Progenitor cell of endocrine pancreas (in vitro differentiated cells): ENCODE measurements around the gene MEI1. TPM values are rescaled to one million over a fixed set of nuclear protein-coding genes. Genes with fewer than 3 reads are reported as not detected.

Experiments used
- DNase-seq: peaks from one replicate; pipeline ENCODE4 v3.0.0; 2021; ENCODE audit warnings: low spot score; ENCODE audit not compliant: unreplicated experiment
- H3K27ac Mint-ChIP-seq: 2 replicates; pipeline ENCODE4 v1.8.0; 2021; ENCODE audit warnings: mild to moderate bottlenecking, moderate library complexity, mixed read lengths
- H3K27me3 Mint-ChIP-seq: 2 replicates; pipeline ENCODE4 v1.8.0; 2021; ENCODE audit warnings: mixed read lengths
- H3K36me3 Mint-ChIP-seq: 2 replicates; pipeline ENCODE4 v1.8.0; 2022; ENCODE audit warnings: mixed read lengths; ENCODE audit not compliant: insufficient read depth
- H3K4me1 Mint-ChIP-seq: 2 replicates; pipeline ENCODE4 v1.8.0; 2021; ENCODE audit warnings: low read depth, mixed read lengths
- H3K4me3 Mint-ChIP-seq: 2 replicates; pipeline ENCODE4 v1.8.0; 2021; ENCODE audit warnings: low read depth, mild to moderate bottlenecking, moderate library complexity, mixed read lengths
- H3K9me3 Mint-ChIP-seq: 2 replicates; pipeline ENCODE4 v1.8.0; 2021; ENCODE audit warnings: low read depth, mixed read lengths
- total RNA-seq: library from RNA; stranded (reverse); gene quantifications from 2 replicates; pipeline ENCODE4 v1.2.1, GENCODE V29; 2021
- TF ChIP-seq, protein P1 (sequence below): fragments of 200-600 bp; sonication (generic); IDR thresholded peaks from one replicate; pipeline ENCODE4 v1.5.0; 2021; ENCODE audit warnings: antibody characterized with exemption, mild to moderate bottlenecking; ENCODE audit not compliant: unreplicated experiment

MEI1 gene
- total RNA-seq, 1 donor from 2014 or later = 1.0 TPM

DNA sequence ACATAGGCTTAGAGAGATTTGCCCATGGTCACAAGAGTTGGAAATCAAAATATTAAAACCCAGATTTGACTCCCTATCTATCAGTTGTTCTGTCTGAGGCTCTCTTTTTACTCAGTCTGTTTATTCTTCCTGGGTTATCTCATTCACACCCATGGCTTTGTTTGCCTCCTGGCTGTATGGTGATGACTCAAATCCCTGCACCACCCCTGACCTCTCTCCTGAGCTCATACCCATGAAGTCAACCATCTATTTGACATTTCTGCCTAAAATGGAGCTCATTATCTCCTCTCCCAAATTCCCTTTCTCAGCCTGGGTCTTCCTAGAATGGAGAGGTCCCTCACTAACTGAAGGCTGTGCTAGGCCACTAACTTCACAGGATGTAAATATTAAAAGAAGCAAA is 73.3 kb downstream of the MEI1 start:
- Mint-ChIP-seq H3K9me3 (peaks cover 5% of the 10 kb centered on the region), H3K4me3 (no peak overlapping the region), H3K4me1 (peaks cover 8% of the 10 kb centered on the region), H3K27ac (peak overlapping the region; percentile 23), H3K27me3 (no peaks in the 10 kb centered on the region), H3K36me3 (no peaks in the 10 kb centered on the region)
- DNase-seq = no peak
- TF ChIP-seq, protein P1, sequence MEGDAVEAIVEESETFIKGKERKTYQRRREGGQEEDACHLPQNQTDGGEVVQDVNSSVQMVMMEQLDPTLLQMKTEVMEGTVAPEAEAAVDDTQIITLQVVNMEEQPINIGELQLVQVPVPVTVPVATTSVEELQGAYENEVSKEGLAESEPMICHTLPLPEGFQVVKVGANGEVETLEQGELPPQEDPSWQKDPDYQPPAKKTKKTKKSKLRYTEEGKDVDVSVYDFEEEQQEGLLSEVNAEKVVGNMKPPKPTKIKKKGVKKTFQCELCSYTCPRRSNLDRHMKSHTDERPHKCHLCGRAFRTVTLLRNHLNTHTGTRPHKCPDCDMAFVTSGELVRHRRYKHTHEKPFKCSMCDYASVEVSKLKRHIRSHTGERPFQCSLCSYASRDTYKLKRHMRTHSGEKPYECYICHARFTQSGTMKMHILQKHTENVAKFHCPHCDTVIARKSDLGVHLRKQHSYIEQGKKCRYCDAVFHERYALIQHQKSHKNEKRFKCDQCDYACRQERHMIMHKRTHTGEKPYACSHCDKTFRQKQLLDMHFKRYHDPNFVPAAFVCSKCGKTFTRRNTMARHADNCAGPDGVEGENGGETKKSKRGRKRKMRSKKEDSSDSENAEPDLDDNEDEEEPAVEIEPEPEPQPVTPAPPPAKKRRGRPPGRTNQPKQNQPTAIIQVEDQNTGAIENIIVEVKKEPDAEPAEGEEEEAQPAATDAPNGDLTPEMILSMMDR = no peak

DNA sequence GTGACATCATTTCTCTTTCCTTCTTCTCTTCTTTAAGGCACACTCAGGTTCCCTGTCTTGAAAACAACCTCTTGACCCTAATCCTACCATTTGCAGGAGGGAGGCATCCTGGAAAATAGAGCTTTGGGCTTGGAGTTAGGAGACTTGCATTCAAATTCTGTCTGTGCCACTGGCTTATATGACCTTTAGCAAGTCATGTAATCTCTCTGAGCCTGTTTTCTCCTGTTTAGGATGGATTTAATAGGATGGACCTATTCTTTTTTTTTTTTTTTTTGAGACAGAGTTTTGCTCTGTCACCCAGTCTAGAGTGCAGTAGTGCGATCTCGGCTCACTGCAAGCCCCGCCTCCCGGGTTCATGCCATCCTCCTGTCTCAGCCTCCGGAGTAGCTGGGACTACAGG is 76.0 kb downstream of the MEI1 start:
- Mint-ChIP-seq H3K9me3 (peaks cover 5% of the 10 kb centered on the region), H3K4me3 (no peak overlapping the region), H3K4me1 (peaks cover 8% of the 10 kb centered on the region), H3K27ac (no peak overlapping the region), H3K27me3 (peaks cover 4% of the 10 kb centered on the region), H3K36me3 (no peaks in the 10 kb centered on the region)
- TF ChIP-seq, protein P1 = no peak
- no peak for DNase-seq

DNA sequence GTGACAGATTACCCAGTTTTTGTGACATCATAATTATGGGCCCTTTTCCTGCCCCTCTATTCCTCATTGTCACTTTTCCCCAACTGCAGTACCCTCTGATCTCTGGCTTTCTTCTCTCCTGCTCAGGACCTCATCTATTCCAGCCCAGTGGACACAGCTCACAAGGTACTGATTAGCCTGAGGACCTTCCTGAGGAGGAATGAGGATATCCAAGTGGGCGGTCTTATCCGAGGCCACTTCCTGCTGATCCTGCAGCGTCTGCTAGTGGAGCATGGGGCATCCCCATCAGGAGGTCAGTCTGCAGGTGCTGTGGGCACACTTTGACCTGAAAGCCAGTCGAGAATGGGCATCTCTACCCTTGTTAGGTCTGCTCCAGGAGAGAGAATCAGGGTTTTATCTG is 76.7 kb downstream of the MEI1 start:
- Mint-ChIP-seq H3K4me1 (peaks cover 8% of the 10 kb centered on the region), H3K27ac (no peak overlapping the region)
- TF ChIP-seq, protein P1 = no peak

DNA sequence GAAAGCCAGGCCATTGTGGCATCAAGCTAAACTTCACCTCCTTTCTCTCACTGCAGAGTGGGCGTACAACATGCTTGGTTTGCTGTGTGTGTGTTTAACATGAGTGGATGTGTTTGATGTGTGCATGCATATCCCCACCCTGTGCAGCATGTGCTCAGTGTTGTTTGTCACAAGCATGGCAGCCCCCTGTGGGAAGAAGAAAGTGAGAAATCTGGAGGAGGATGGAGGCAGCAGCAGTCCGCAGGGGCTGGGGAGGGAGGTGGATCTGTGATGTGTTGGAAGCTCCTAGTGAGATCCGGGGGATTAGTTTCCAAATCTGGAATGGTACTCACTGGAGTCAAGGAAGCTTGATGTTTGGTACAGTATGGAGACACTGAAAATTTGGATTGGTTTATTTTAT is 77.1 kb downstream of the MEI1 start:
- Mint-ChIP-seq H3K9me3 (peaks cover 5% of the 10 kb centered on the region), H3K27me3 (peaks cover 11% of the 10 kb centered on the region), H3K27ac (no peak overlapping the region), H3K4me3 (no peak overlapping the region), H3K36me3 (no peaks in the 10 kb centered on the region), H3K4me1 (peaks cover 8% of the 10 kb centered on the region)
- DNase-seq = no peak
- TF ChIP-seq, protein P1 = no peak

More for the DNA sequence above, 76.7 kb downstream of the MEI1 start:
- Mint-ChIP-seq H3K27me3 (peaks cover 9% of the 10 kb centered on the region), H3K9me3 (peaks cover 5% of the 10 kb centered on the region), H3K36me3 (no peaks in the 10 kb centered on the region), H3K4me3 (no peak overlapping the region)
- DNase-seq = no peak

DNA sequence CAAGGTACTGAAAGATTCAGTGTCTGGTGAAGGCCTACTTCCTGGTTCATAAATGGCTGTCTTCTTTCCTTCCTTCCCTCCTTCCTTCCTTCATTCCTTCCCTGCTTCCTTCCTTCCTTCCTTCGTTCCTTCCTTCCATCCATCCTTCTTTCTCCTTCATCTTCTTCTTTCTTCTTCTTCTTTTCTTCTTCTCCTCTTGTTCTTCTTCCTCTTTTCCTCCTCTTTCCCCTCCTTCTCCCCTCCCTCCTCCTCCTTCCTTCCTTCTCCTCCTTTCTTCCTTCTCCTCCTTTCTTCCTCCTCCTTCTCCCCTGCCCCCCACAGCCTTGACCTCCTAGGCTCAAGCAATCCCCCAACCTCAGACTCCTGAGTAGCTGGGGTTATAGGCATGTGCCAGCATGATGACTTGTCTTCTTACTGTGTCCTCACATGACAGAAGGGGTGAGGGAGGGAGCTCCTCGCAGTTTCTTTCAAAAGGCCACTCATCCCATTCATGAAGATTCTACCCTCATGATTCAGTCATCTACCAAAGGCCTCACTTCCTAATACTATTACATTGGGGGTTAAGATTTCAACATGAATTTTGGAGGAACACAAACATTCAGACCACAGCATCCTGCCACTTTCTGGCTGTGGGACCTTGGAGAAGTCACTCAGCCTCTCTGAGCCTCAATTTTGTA is 78.6 kb downstream of the MEI1 start:
- TF ChIP-seq, protein P1 = no peak
- Mint-ChIP-seq H3K4me3 (no peak overlapping the region), H3K36me3 (no peaks in the 10 kb centered on the region), H3K9me3 (peaks cover 3% of the 10 kb centered on the region), H3K27me3 (peaks cover 20% of the 10 kb centered on the region), H3K27ac (no peak overlapping the region), H3K4me1 (peaks cover 4% of the 10 kb centered on the region)
- no peak for DNase-seq
